ENCODE data around the gene GNS. TPM values are rescaled to one million over a fixed set of nuclear protein-coding genes. Genes with fewer than 3 reads are reported as not detected.

Gene GNS
- total RNA-seq, 1 donor from 2014 or later = 150 TPM

DNA sequence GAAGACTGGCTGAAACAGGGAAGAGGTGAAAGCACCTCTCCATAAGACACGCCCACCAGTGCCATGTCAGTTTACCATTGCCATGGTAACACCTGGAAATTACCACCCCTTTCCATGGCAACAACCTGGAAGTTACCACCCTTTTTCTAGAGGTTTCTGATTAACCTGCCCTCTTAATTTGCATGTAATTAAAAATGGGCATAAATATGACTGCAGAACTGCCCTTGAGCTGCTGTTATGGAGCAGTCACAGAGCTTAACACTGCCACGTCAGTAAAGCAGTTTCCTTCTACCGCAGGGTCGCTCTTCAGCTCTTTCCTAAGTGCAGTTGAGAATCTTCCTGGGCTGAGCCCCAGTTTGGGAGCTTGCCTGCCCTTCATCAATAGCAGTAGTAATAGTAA is 93.7 kb downstream of the GNS start:
- DNase-seq (ENCODE audit: extremely low spot score, unreplicated experiment) = no peak

More for the DNA sequence above, 93.7 kb downstream of the GNS start:
- Mint-ChIP-seq H3K27me3 (ENCODE audit: unreplicated experiment) (no peaks in the 10 kb centered on the region), H3K9me3 (ENCODE audit: unreplicated experiment) (no peaks in the 10 kb centered on the region), H3K4me1 (ENCODE audit: unreplicated experiment) (peaks cover 54% of the 10 kb centered on the region), H3K4me3 (ENCODE audit: unreplicated experiment) (no peak overlapping the region), H3K27ac (ENCODE audit: unreplicated experiment) (peak overlapping the region; percentile 50), H3K36me3 (ENCODE audit: unreplicated experiment) (no peaks in the 10 kb centered on the region)
- TF ChIP-seq, protein P1, sequence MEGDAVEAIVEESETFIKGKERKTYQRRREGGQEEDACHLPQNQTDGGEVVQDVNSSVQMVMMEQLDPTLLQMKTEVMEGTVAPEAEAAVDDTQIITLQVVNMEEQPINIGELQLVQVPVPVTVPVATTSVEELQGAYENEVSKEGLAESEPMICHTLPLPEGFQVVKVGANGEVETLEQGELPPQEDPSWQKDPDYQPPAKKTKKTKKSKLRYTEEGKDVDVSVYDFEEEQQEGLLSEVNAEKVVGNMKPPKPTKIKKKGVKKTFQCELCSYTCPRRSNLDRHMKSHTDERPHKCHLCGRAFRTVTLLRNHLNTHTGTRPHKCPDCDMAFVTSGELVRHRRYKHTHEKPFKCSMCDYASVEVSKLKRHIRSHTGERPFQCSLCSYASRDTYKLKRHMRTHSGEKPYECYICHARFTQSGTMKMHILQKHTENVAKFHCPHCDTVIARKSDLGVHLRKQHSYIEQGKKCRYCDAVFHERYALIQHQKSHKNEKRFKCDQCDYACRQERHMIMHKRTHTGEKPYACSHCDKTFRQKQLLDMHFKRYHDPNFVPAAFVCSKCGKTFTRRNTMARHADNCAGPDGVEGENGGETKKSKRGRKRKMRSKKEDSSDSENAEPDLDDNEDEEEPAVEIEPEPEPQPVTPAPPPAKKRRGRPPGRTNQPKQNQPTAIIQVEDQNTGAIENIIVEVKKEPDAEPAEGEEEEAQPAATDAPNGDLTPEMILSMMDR (IDR thresholded peaks at IDR 0.05) = no peak

Other genes starting within 250 kb of the GNS start
- 27.0 and 29.0 TPM in 2 replicates for gene RASSF3, start 148.9 kb downstream of the GNS start, total RNA-seq
- 1.2 and 2.0 TPM in 2 replicates for gene TBC1D30, start 65.2 kb upstream of the GNS start, total RNA-seq